ENCODE results near the gene BCAS1.
"Not testable (repeated sequence)": the region's sequence is repeated elsewhere in the genome, so short reads cannot be mapped to it uniquely, and the experiment has no call there.

BCAS1 gene

DNA sequence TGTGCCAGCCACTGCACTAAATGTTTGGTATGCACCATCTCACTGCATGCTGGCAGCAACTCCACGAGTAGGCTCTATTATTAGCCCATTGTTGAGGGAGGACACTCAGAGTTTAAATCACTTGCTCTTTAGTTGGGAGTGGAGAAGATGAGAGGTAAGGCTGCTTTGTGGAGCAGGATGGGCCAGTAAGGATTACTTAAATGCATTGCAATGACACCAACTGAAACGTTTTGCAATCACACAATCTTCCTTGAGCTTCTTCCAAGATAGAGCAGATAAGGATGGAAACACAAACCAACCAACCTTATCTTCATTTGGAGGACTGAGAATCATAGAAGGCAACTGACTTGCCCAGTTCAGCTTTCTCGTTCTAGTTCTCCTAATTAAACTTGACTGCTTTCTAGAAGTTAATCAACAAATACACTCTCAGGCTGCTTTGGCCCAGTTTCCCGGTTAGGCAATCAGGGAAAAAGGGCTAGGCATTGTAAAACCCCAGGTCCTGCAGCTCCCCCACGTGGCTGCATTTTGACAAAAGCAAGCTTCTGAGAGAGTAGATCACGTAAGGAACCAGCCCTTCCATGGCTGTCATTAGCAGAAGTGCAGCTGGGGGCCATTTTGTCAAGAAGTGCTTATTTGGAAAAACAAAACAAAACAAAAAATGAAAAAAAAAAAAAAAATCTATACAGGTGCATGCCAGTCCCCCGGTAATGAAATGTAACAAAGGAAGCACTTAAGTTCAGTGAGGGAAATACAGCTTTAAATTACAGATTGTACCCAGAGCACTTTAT, 130.6 kb downstream of the BCAS1 start:
- Histone ChIP-seq H3K27me3 (ENCODE audit: insufficient read depth, low read length) (no peaks in the 10 kb centered on the region), H3K27ac (ENCODE audit: low read depth, low read length) (peak overlapping the region; percentile 67), H3K9ac (ENCODE audit: low read depth, low read length) (peak overlapping the region; percentile 61), H3K9me3 (ENCODE audit: insufficient read depth, low read depth, low read length) (no peaks in the 10 kb centered on the region), H3K36me3 (ENCODE audit: insufficient read depth, low read length) (no peaks in the 10 kb centered on the region), H3K4me1 (ENCODE audit: insufficient read depth, low read length) (peaks cover 59% of the 10 kb centered on the region), H3K4me3 (ENCODE audit: low read length) (peak overlapping the region; percentile 41)
- 15% methylated on average over 7 of the region's 7 CpGs for WGBS

DNA sequence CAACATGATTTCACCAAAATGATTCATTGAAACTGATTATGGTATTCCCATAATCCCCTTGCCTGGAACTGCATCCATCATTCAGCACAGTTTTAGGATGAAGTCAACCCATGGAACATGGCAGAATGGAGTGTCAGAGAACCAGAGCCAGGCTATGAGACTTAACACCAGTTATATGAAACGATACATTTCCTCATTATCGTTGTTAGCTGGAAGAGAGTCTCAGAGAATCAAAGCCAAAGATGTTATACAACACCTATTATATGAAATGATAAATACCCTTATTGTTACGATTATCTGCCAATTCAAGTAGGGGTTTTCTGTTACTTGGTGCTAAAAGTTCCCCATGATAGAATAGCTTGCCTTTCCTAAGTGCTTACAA, 131.2 kb downstream of the BCAS1 start:
- H3K4me3 ChIP-seq (ENCODE audit: low read length) = no peak overlapping the region
- no peaks in the 10 kb centered on the region for H3K36me3 ChIP-seq (ENCODE audit: insufficient read depth, low read length)
- no peaks in the 10 kb centered on the region for H3K27me3 ChIP-seq (ENCODE audit: insufficient read depth, low read length)
- WGBS = 91% methylated on average over 3 of the region's 3 CpGs
- H3K4me1 ChIP-seq (ENCODE audit: insufficient read depth, low read length) = peaks cover 63% of the 10 kb centered on the region
- H3K27ac ChIP-seq (ENCODE audit: low read depth, low read length) = no peak overlapping the region
- no peak overlapping the region for H3K9ac ChIP-seq (ENCODE audit: low read depth, low read length)
- H3K9me3 ChIP-seq (ENCODE audit: insufficient read depth, low read depth, low read length) = no peaks in the 10 kb centered on the region

DNA sequence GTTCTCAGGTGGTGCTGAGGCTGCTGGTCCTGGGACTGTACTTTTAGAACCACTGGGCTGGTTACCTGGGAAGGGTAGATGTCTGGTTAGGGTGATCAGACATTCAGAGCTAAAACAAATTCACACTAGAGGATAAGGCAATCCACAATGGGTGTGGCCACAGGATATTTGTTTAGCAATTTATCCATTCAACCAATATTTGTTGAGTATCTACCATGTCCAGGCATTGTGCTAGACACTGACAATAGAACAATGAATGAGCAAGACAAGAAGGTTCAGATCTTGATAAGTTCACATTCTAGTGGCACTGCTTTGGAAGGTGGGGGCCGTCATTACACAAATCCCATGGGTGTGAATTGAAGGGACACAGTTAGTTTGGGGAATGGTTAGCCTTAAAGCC, 131.7 kb downstream of the BCAS1 start:
- peaks cover 62% of the 10 kb centered on the region for H3K4me1 ChIP-seq (ENCODE audit: insufficient read depth, low read length)
- WGBS = 79% methylated on average over 1 of the region's 1 CpG
- no peaks in the 10 kb centered on the region for H3K27me3 ChIP-seq (ENCODE audit: insufficient read depth, low read length)
- no peaks in the 10 kb centered on the region for H3K36me3 ChIP-seq (ENCODE audit: insufficient read depth, low read length)
- no peak overlapping the region for H3K27ac ChIP-seq (ENCODE audit: low read depth, low read length)
- no peak overlapping the region for H3K4me3 ChIP-seq (ENCODE audit: low read length)
- no peaks in the 10 kb centered on the region for H3K9me3 ChIP-seq (ENCODE audit: insufficient read depth, low read depth, low read length)
- H3K9ac ChIP-seq (ENCODE audit: low read depth, low read length) = no peak overlapping the region

DNA sequence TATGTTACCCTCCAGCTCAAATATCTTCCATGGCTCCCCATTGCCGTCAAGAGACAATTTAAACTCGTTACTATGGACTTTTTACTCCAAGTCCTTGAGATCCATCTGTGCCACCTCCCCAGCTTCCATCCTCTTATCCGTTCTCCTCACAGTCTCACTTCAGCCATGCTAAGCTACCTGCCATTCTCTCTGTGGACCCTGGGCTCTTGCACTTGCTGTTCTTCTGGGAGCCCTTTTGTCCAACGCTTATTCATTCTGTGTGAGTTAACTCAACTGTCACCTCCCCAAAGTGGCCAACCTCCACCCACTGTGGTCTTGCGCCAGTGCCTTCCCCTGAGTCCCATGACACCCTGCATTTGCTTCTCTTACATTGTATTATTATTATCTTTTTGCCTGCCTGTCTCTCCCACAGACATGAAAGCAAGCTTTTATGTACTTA, 132.4 kb downstream of the BCAS1 start:
- H3K9ac ChIP-seq (ENCODE audit: low read depth, low read length) = no peak overlapping the region
- H3K27ac ChIP-seq (ENCODE audit: low read depth, low read length) = no peak overlapping the region
- H3K4me3 ChIP-seq (ENCODE audit: low read length) = no peak overlapping the region
- no peaks in the 10 kb centered on the region for H3K9me3 ChIP-seq (ENCODE audit: insufficient read depth, low read depth, low read length)
- H3K36me3 ChIP-seq (ENCODE audit: insufficient read depth, low read length) = no peaks in the 10 kb centered on the region
- peaks cover 55% of the 10 kb centered on the region for H3K4me1 ChIP-seq (ENCODE audit: insufficient read depth, low read length)
- WGBS = 82% methylated on average over 5 of the region's 5 CpGs
- no peaks in the 10 kb centered on the region for H3K27me3 ChIP-seq (ENCODE audit: insufficient read depth, low read length)

DNA sequence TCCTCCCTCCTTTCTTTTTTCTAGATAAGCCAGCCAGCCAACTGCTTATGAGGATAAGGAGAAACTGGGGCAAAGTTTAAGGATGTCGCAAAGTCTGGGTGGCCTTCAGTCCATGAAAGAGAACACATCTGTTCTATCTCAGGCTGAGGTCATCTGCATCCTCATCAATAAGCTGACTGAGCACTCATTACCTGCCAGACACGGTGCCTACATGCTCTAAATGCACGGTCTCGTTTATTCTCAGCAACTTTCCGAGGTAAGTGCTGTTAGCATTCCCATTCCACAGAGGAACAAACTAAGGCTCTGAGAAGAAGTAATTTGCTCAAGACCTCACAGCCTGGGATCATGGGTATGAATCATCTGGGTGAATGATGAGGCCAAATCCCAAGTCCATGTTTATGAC, 133.1 kb downstream of the BCAS1 start:
- H3K36me3 ChIP-seq (ENCODE audit: insufficient read depth, low read length) = no peaks in the 10 kb centered on the region
- 92% methylated on average over 5 of the region's 5 CpGs for WGBS
- H3K9me3 ChIP-seq (ENCODE audit: insufficient read depth, low read depth, low read length) = no peaks in the 10 kb centered on the region
- H3K27me3 ChIP-seq (ENCODE audit: insufficient read depth, low read length) = no peaks in the 10 kb centered on the region
- peaks cover 49% of the 10 kb centered on the region for H3K4me1 ChIP-seq (ENCODE audit: insufficient read depth, low read length)
- H3K4me3 ChIP-seq (ENCODE audit: low read length) = no peak overlapping the region
- H3K9ac ChIP-seq (ENCODE audit: low read depth, low read length) = no peak overlapping the region
- H3K27ac ChIP-seq (ENCODE audit: low read depth, low read length) = no peak overlapping the region

DNA sequence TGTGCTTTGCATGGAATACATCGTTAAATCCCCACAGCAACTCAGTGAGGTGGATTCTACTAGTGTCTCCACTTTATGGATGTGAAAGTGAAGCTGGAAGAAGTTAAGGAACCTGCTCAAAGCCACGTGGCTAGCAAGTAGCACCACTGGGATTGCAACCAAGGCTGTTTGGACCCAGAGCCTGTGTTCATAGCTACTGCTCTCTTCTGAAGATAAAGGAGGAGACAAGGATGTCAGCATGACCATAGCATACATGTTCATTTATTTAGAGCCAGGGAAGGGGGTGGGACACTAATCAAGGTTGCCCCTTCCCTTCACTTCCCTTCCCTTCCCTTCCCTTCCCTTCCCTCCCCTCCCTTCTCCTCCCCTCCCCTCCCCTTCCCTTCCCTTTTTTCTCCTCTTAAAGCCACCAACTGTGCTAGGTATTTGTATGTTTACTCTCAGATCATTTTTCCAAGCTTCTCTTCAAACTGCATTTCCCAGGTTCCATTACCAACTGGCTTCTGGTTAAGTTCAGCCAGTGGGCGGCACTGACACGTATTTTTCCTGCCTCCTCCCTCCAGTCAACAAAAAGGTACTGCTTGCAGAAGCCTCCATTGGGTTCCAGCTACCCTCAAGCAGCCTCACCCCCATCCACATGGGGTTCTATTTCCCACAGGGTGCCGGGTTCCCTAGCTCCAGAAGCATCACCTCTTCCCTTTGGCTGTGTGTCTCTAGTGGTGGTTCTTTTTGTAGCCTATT, 134.9 kb downstream of the BCAS1 start:
- no peak overlapping the region for H3K27ac ChIP-seq (ENCODE audit: low read depth, low read length)
- no peak overlapping the region for H3K9ac ChIP-seq (ENCODE audit: low read depth, low read length)
- no peaks in the 10 kb centered on the region for H3K9me3 ChIP-seq (ENCODE audit: insufficient read depth, low read depth, low read length)
- H3K4me1 ChIP-seq (ENCODE audit: insufficient read depth, low read length) = peaks cover 30% of the 10 kb centered on the region
- H3K36me3 ChIP-seq (ENCODE audit: insufficient read depth, low read length) = no peaks in the 10 kb centered on the region
- no peak overlapping the region for H3K4me3 ChIP-seq (ENCODE audit: low read length)
- no peaks in the 10 kb centered on the region for H3K27me3 ChIP-seq (ENCODE audit: insufficient read depth, low read length)
- whole genome bisulfite sequencing = 42% methylated on average over 4 of the region's 5 CpGs

DNA sequence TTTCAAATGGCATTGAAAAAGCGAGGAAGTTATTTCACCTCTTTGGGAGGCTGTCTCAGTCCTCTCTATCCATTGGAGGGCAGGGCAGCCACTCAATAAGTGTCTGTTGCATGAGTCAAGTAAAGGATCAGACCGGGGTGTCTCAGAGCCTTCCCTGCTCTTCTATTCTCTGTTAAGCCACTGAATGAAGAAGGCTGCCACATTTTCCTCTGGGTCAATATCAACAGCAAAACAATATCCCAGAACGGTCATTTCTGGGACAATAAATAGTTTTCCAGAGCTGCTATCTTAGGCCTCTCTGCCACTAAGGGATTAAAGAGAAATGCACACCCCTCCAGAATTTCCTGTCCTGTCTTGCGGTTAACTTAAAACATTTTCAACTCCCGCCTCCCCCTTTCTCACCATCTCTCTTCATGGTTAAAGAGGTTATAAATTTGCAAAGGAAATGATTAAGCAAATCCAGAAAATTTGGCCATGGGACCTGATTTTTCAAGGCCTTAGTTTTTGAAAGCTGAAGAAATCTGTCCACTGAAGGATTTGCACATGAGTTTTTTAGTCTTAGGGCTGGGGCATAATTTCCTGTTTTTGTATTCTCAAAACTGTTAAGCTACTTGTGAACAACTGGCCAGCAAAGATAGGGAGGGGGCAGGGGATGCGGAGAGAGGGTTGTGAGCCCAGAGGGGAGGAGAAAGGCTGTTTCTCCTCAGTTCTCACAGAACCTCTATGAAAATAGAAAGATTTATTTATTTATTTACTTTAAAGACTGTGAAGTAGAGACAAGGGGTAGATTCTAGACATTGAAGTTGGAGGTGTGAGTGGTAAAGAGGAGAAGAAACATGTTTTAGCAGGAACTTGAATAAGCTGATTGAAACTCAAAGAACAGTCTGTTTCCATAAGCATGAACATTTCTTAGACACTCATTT, 135.7 kb downstream of the BCAS1 start:
- 37% methylated on average over 5 of the region's 6 CpGs for WGBS
- no peaks in the 10 kb centered on the region for H3K27me3 ChIP-seq (ENCODE audit: insufficient read depth, low read length)
- H3K9ac ChIP-seq (ENCODE audit: low read depth, low read length) = no peak overlapping the region
- 0 out of 2 replicates have a peak overlapping the region, but pooled peaks have one; percentile 22 for H3K27ac ChIP-seq (ENCODE audit: low read depth, low read length)
- H3K9me3 ChIP-seq (ENCODE audit: insufficient read depth, low read depth, low read length) = no peaks in the 10 kb centered on the region
- H3K36me3 ChIP-seq (ENCODE audit: insufficient read depth, low read length) = no peaks in the 10 kb centered on the region
- peaks cover 24% of the 10 kb centered on the region for H3K4me1 ChIP-seq (ENCODE audit: insufficient read depth, low read length)
- H3K4me3 ChIP-seq (ENCODE audit: low read length) = no peak overlapping the region

DNA sequence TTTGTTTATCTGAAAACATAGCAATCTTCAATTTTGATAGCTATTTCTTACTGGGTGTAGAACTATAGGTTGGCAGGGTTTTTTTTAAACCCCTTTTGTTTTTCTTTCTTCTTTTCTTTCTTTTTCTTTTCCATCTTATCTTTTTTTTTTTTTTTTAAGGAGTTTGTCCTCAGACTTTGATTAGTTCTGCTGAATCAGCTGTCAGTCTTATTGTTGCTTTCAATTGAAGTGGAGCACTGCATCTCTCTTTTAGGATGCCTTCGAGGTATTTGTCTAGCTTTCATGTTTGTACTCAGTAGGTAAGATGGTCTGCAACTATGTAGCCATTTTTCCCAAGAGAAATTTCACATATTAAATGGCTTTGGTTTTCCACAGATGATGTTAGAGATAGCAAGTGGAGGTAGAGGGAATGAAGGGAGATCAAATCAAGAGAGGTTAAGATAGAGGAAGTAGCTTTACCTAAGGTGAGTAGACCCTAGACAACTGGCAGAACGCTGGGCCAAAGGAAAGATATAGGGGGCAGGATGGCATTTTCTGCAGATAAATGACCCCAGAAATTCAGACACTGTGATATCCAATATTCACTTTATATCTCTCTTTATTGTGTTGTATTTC, 137.1 kb downstream of the BCAS1 start:
- Histone ChIP-seq H3K27ac (ENCODE audit: low read depth, low read length) (no peak overlapping the region), H3K4me1 (ENCODE audit: insufficient read depth, low read length) (peaks cover 18% of the 10 kb centered on the region), H3K27me3 (ENCODE audit: insufficient read depth, low read length) (no peaks in the 10 kb centered on the region), H3K9me3 (ENCODE audit: insufficient read depth, low read depth, low read length) (no peaks in the 10 kb centered on the region), H3K4me3 (ENCODE audit: low read length) (no peak overlapping the region), H3K36me3 (ENCODE audit: insufficient read depth, low read length) (no peaks in the 10 kb centered on the region), H3K9ac (ENCODE audit: low read depth, low read length) (no peak overlapping the region)
- 78% methylated on average over 2 of the region's 2 CpGs for WGBS

DNA sequence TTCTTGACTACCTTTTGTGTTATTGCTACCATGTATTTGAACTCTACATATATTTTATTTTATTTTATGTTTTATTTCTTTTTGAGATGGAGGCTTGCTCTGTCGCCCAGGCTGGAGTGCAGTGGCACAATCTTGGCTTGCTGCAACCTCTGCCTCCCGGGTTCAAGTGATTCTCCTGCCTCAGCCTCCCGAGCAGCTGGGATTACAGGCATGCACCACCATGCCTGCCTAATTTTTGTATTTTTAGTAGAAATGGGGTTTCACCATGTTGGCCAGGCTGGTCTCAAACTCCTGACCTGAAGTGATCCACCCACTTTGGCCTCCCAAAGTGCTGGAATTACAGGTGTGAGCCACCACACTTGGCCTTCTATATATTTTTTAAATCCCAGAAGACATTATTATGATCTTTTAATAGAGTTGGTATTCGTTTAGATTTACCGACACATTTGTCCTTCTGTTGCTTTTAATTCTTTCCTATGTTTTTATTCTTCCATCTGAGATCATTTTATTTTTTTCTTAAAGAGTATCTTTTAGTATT, 137.7 kb downstream of the BCAS1 start:
- WGBS = 95% methylated on average over 3 of the region's 5 CpGs
- H3K9ac ChIP-seq (ENCODE audit: low read depth, low read length); H3K27me3 ChIP-seq (ENCODE audit: insufficient read depth, low read length); H3K4me3 ChIP-seq (ENCODE audit: low read length); H3K27ac ChIP-seq (ENCODE audit: low read depth, low read length); H3K9me3 ChIP-seq (ENCODE audit: insufficient read depth, low read depth, low read length); H3K36me3 ChIP-seq (ENCODE audit: insufficient read depth, low read length): not testable (repeated sequence)
- H3K4me1 ChIP-seq (ENCODE audit: insufficient read depth, low read length) = peaks cover 18% of the 10 kb centered on the region

DNA sequence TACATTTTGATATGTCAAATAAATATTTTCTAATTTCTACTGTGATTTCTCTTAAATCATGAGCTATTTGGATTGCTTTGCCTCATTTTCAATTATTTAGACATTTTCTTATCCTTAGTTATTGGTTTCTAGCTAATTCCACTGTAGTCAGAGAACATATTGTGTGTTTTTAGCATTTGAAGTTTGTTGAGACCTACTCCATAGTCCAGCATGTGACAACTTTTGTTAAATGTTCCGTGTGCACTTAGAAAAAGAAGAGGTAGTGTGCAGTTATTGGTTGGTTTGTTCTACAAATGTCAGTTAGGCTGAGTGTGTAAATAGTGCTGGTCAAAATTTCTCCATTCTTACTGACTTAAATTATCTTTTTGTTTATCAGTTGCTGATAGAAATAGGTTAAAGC, 138.8 kb downstream of the BCAS1 start:
- Histone ChIP-seq H3K9me3 (ENCODE audit: insufficient read depth, low read depth, low read length) (no peaks in the 10 kb centered on the region), H3K36me3 (ENCODE audit: insufficient read depth, low read length) (no peaks in the 10 kb centered on the region), H3K4me3 (ENCODE audit: low read length) (no peak overlapping the region), H3K4me1 (ENCODE audit: insufficient read depth, low read length) (peaks cover 22% of the 10 kb centered on the region), H3K27me3 (ENCODE audit: insufficient read depth, low read length) (no peaks in the 10 kb centered on the region), H3K27ac (ENCODE audit: low read depth, low read length) (no peak overlapping the region), H3K9ac (ENCODE audit: low read depth, low read length) (no peak overlapping the region)
- 96% methylated on average over 1 of the region's 1 CpG for WGBS

All from HUES64 (cell line).